Measurements from ENCODE around the gene GDF9. TPM values are rescaled to one million over a fixed set of nuclear protein-coding genes. Genes with fewer than 3 reads are reported as not detected.
A peak's percentile ranks its signal among the peaks of the same experiment; 100 is the strongest.

Gene GDF9
- total RNA-seq, 4 donors from 2014 or later: 0.47 to 4.8 (median 0.90) TPM

DNA sequence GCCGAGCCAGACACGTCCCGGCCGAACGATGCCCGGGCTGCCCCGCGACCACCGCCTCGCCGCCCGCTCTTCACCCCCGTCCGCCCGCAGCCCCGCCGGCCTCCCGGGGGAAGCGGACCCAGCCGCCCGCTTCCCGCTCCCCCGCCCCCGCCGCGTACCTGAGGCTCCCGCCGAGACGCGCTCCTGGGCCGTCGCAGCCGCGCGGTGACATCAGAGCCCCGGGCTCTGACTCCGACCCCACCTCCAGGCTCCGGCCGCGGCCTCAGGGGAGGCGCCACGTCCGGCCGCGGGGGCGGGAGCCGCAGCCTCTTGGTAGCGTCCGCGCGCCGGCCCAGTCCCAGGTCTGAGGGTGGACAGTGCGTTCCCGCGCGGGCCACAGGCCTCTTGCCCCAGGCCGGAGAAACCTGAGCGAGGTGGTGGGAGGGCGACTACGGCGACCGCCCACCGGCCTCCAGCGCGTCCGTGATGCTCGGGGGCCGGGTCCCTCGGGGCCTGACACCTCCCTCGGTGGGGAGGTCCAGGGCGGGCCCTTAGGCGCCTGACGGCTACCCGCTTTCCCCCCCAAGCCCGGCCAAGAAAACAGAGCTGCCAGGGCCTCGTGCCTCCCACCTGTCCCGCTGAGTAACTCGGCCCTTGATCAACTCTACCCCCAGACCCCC is 35.7 kb downstream of the GDF9 start, which contains the start of gene SHROOM1:
Gene SHROOM1, minus strand, starts transcription at position 212 of the 659 bp plus-strand sequence. CDS start 4,507 bp downstream, outside the sequence.
- H3K9me3 ChIP-seq: no peaks in the 10 kb centered on the region
- peaks cover 22% of the 10 kb centered on the region for H3K4me1 ChIP-seq
- 25% methylated on average over 20 of the region's 78 CpGs for WGBS
- peak in 1 of 2 donors; percentile 68 for DNase-seq (ENCODE audit: low spot score in 2 of 2)
- peaks cover 13% of the 10 kb centered on the region for H3K27me3 ChIP-seq
- peak within 1 kb of the TSS; percentile 87 for H3K4me3 ChIP-seq
- no peaks in the 10 kb centered on the region for H3K36me3 ChIP-seq
- TF ChIP-seq POLR2A (IDR thresholded peaks at IDR 0.05) (no peak), EP300 (IDR thresholded peaks at IDR 0.05) (no peak), POLR2AphosphoS5 (IDR thresholded peaks at IDR 0.05) (no peak)
- TF ChIP-seq, protein P1, sequence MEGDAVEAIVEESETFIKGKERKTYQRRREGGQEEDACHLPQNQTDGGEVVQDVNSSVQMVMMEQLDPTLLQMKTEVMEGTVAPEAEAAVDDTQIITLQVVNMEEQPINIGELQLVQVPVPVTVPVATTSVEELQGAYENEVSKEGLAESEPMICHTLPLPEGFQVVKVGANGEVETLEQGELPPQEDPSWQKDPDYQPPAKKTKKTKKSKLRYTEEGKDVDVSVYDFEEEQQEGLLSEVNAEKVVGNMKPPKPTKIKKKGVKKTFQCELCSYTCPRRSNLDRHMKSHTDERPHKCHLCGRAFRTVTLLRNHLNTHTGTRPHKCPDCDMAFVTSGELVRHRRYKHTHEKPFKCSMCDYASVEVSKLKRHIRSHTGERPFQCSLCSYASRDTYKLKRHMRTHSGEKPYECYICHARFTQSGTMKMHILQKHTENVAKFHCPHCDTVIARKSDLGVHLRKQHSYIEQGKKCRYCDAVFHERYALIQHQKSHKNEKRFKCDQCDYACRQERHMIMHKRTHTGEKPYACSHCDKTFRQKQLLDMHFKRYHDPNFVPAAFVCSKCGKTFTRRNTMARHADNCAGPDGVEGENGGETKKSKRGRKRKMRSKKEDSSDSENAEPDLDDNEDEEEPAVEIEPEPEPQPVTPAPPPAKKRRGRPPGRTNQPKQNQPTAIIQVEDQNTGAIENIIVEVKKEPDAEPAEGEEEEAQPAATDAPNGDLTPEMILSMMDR (IDR thresholded peaks at IDR 0.05): no peak
- peak within 1 kb of the TSS; percentile 74 for H3K27ac ChIP-seq

DNA sequence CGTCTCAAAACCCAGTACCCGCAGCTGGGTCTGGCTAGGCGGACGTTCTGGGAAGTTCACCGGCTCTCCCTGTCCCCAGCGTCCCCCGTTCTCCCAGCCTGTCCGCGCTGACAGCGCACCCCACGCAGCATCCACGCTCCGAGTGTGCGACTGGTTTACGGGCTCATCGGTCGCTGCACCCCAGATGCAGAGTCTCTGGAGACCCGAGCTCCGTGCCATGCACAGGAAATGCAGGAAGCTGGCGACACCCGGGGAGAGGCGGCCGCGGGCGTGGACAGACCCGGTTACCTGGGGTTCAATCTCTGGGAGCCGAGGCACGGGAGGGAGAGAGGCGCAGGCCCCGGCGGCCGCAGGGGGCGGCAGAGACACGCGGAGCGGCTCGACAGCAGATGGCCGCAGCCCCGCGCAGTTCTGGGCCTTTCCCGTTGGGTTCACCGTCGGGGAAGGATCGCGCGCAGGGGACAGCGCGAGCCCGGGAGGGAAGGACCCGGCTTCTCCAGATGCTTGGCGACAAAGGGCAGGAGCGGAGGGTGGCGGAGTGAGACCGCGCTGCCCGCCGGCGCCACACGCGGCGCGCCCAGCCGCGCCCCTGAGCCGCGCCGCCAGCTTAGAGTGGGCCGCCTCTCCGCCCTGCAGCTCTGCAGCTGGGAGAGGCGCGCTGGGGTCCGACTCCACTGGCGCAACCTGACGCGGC is 36.4 kb downstream of the GDF9 start:
- TF ChIP-seq, protein P1 (IDR thresholded peaks at IDR 0.05): peak; percentile 60 to 93
- no peak for TF ChIP-seq EP300 (IDR thresholded peaks at IDR 0.05)
- Histone ChIP-seq H3K4me1 (peaks cover 26% of the 10 kb centered on the region), H3K27ac (peak overlapping the region; percentile 74), H3K9me3 (no peaks in the 10 kb centered on the region), H3K4me3 (peak overlapping the region; percentile 87), H3K36me3 (no peaks in the 10 kb centered on the region), H3K27me3 (peaks cover 16% of the 10 kb centered on the region)
- WGBS: 23% methylated on average over 8 of the region's 75 CpGs
- DNase-seq (ENCODE audit: low spot score in 2 of 2): peak; percentile 81 to 89

DNA sequence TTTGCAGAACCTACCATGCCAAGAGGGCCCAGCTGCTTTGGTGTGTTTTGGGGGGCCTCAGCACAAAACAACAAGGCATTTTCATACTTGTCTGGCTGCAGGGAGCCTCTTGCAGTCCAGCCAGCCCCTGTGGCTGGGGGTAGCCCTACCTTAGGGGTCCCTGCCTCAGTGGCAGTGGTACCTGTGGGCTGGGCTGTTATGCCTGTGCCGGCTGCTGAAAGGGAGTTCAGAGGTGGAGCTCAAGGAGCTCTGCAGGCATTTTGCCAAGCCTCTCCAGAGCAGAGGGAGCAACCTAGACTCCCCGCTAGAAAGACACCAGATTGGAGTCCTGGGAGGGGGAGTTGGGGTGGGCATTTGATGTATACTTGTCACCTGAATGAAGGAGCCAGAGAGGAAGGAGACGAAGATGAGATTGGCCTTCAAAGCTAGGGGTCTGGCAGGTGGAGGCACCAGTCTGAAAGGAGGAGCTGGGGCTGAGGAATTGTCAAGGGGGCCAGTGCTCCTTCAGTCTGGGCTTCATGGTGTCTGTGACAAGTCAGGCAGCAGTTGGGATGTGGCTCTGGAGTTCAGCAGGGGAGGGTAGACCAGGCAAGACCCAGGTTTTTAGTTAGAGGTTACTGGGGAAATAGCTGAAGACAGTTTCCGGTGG is 37.3 kb downstream of the GDF9 start:
- H3K4me3 ChIP-seq: peak overlapping the region; percentile 87

DNA sequence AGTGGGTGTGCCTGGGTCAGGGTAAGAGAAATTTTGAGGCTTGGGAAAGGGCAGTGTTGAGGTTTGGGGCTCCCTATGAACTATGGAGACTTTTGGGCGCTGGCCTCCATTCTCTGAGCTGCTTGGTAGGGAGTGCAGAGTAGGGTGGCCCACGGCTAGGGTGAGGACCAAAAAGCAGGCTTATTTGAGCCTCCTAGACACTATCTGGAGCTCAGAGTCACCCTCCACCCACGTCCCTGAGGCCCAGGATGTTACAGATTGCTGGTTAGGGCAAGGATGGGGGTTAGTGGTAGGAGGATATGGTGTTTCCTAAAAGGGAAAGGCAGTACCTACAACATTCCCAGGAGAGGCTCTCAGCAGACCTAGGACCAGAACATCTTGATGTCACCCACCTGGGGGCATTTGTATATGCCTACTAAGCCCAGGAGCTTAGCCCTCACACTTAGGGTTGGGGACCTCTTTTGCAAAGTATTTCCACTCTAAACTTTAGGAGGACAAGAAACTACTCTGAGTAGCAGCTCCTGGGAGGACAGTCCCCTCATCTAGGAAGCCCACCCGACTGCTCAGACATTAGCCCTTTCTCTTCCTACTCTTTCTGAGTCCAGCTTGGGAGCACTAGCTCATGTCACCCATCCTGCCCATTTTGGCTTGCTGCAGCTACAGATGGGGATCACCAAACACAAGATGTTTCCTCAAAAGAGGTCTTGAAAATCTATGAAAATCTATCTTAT is 38.2 kb downstream of the GDF9 start:
- WGBS: 100% methylated on average over 3 of the region's 4 CpGs
- no peak overlapping the region for H3K27ac ChIP-seq
- H3K36me3 ChIP-seq: no peaks in the 10 kb centered on the region
- H3K4me1 ChIP-seq: peaks cover 28% of the 10 kb centered on the region
- no peaks in the 10 kb centered on the region for H3K9me3 ChIP-seq
- peak in 1 of 2 donors; percentile 6 for DNase-seq (ENCODE audit: low spot score in 2 of 2)
- no peak overlapping the region for H3K4me3 ChIP-seq
- peaks cover 19% of the 10 kb centered on the region for H3K27me3 ChIP-seq
- TF ChIP-seq POLR2AphosphoS5 (IDR thresholded peaks at IDR 0.05) (no peak), POLR2A (IDR thresholded peaks at IDR 0.05) (no peak), EP300 (IDR thresholded peaks at IDR 0.05) (no peak)
- TF ChIP-seq, protein P1 (IDR thresholded peaks at IDR 0.05): no peak

More for the DNA sequence above, 37.3 kb downstream of the GDF9 start:
- H3K27ac ChIP-seq: no peak overlapping the region
- peaks cover 26% of the 10 kb centered on the region for H3K4me1 ChIP-seq
- H3K9me3 ChIP-seq: no peaks in the 10 kb centered on the region
- no peak for TF ChIP-seq EP300 (IDR thresholded peaks at IDR 0.05)
- H3K36me3 ChIP-seq: no peaks in the 10 kb centered on the region
- peak in 1 of 2 donors; percentile 58 for DNase-seq (ENCODE audit: low spot score in 2 of 2)
- H3K27me3 ChIP-seq: peaks cover 16% of the 10 kb centered on the region
- 84% methylated on average over 4 of the region's 4 CpGs for WGBS

DNA sequence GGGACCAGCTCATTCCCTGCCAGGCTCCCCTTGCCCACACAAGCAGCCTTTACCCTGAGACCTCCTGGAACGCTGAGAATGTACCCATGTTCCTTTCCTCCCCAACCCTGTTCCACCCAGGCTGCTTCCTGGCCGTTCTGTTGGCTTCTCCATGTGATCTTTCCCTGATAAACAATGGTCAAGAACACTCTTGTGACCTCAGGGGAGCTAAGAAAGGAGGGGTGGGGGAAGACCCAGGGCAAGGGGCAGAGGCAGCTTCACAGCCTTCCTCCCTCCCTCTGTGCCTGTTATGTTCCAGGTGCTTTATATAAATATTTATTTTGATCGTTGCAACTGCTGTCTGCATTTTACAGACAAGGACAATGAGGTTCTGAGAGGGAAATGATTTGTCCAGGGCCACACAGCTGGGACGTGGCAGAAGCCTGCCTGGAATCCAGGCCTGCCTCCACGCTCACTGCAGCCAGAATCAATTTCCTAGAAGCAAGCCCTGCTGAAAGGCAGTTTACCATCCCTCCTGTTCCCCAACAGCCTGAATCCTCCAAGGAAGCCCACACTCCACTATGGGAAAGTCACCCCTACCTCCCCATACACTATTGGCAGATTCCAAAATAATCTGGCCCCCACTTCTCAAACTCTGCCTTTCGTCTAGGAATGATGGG is 39.7 kb downstream of the GDF9 start:
- DNase-seq (ENCODE audit: low spot score in 2 of 2): peak in 1 of 2 donors; percentile 37
- 83% methylated on average over 6 of the region's 6 CpGs for whole genome bisulfite sequencing
- TF ChIP-seq POLR2A (IDR thresholded peaks at IDR 0.05): no peak
- TF ChIP-seq, protein P1 (IDR thresholded peaks at IDR 0.05): no peak
- TF ChIP-seq EP300 (IDR thresholded peaks at IDR 0.05): no peak
- TF ChIP-seq POLR2AphosphoS5 (IDR thresholded peaks at IDR 0.05): no peak
- H3K9me3 ChIP-seq: no peaks in the 10 kb centered on the region
- peaks cover 19% of the 10 kb centered on the region for H3K27me3 ChIP-seq
- peaks cover 33% of the 10 kb centered on the region for H3K4me1 ChIP-seq
- H3K27ac ChIP-seq: no peak overlapping the region
- H3K36me3 ChIP-seq: no peaks in the 10 kb centered on the region
- no peak overlapping the region for H3K4me3 ChIP-seq
